Mesothelial cell of epicardium (in vitro differentiated cells): ENCODE measurements around the gene ESPNL. TPM values are rescaled to one million over a fixed set of nuclear protein-coding genes. Genes with fewer than 3 reads are reported as not detected.

Experiments
- DNase-seq, 2 experiments: peaks; one replicate each; pipeline ENCODE4 v3.0.0; 2021; ENCODE audit warnings: low spot score in 2 of 2; ENCODE audit not compliant: unreplicated experiment in 2 of 2
- H3K27ac Mint-ChIP-seq: 2 replicates; pipeline ENCODE4 v1.8.0; 2021; ENCODE audit warnings: mixed read lengths
- H3K27me3 Mint-ChIP-seq: 2 replicates; pipeline ENCODE4 v1.8.0; 2021; ENCODE audit warnings: low read depth, mixed read lengths
- H3K36me3 Mint-ChIP-seq: 2 replicates; pipeline ENCODE4 v1.8.0; 2021; ENCODE audit warnings: mixed read lengths
- H3K4me1 Mint-ChIP-seq: 2 replicates; pipeline ENCODE4 v1.8.0; 2021; ENCODE audit warnings: mixed read lengths
- H3K4me3 Mint-ChIP-seq: 2 replicates; pipeline ENCODE4 v1.8.0; 2021; ENCODE audit warnings: mild to moderate bottlenecking, moderate library complexity, mixed read lengths
- H3K9me3 Mint-ChIP-seq: 2 replicates; pipeline ENCODE4 v1.8.0; 2021; ENCODE audit warnings: mixed read lengths
- CTCF ChIP-seq: fragments of 200-600 bp; sonication (generic); IDR thresholded peaks from one replicate; pipeline ENCODE4 v1.5.0; 2021; ENCODE audit warnings: antibody characterized with exemption; ENCODE audit not compliant: unreplicated experiment
- total RNA-seq: library from RNA; stranded (reverse); gene quantifications from 3 replicates; pipeline ENCODE4 v1.2.1, GENCODE V29; 2021

The ESPNL gene
- total RNA-seq, 1 donor from 2014 or later, result 0.38 TPM

GRCh38 chr2:238104226-238104690 is 4.1 kb downstream of the ESPNL start:
- TF ChIP-seq CTCF, result no peak
- Mint-ChIP-seq H3K27me3 (no peaks in the 10 kb centered on the region), H3K4me1 (peaks cover 1% of the 10 kb centered on the region), H3K4me3 (no peak overlapping the region), H3K9me3 (no peaks in the 10 kb centered on the region), H3K27ac (no peak overlapping the region), H3K36me3 (no peaks in the 10 kb centered on the region)
- peak in 1 of 2 experiments; percentile 31 for DNase-seq

GRCh38 chr2:238104691-238105371 is 4.7 kb downstream of the ESPNL start:
- no peaks in the 10 kb centered on the region for H3K36me3 Mint-ChIP-seq
- H3K27ac Mint-ChIP-seq, result no peak overlapping the region
- H3K4me3 Mint-ChIP-seq, result no peak overlapping the region
- peaks cover 2% of the 10 kb centered on the region for H3K4me1 Mint-ChIP-seq
- no peak for TF ChIP-seq CTCF
- H3K27me3 Mint-ChIP-seq, result no peaks in the 10 kb centered on the region
- DNase-seq, result peak in 1 of 2 experiments; percentile 36
- H3K9me3 Mint-ChIP-seq, result no peaks in the 10 kb centered on the region

- DNase-seq, result peak in 1 of 2 experiments; percentile 30
- no peak overlapping the region for H3K4me3 Mint-ChIP-seq
- H3K4me1 Mint-ChIP-seq, result peaks cover 2% of the 10 kb centered on the region
- no peaks in the 10 kb centered on the region for H3K9me3 Mint-ChIP-seq
- no peaks in the 10 kb centered on the region for H3K36me3 Mint-ChIP-seq
- TF ChIP-seq CTCF, result no peak
- H3K27ac Mint-ChIP-seq, result no peak overlapping the region
- H3K27me3 Mint-ChIP-seq, result no peaks in the 10 kb centered on the region
Measured at GRCh38 chr2:238105506-238106338, 5.6 kb downstream of the ESPNL start.

GRCh38 chr2:238106339-238106697 is 6.2 kb downstream of the ESPNL start:
- DNase-seq, result no peak
- no peak overlapping the region for H3K4me3 Mint-ChIP-seq
- H3K27ac Mint-ChIP-seq, result no peak overlapping the region
- H3K27me3 Mint-ChIP-seq, result no peaks in the 10 kb centered on the region
- no peaks in the 10 kb centered on the region for H3K36me3 Mint-ChIP-seq
- H3K9me3 Mint-ChIP-seq, result peaks cover 2% of the 10 kb centered on the region
- no peak for TF ChIP-seq CTCF
- peaks cover 2% of the 10 kb centered on the region for H3K4me1 Mint-ChIP-seq

- DNase-seq, result peak in 1 of 2 experiments; percentile 38
- Mint-ChIP-seq H3K4me3 (no peak overlapping the region), H3K27me3 (no peaks in the 10 kb centered on the region), H3K36me3 (no peaks in the 10 kb centered on the region), H3K9me3 (peaks cover 5% of the 10 kb centered on the region), H3K4me1 (peaks cover 2% of the 10 kb centered on the region), H3K27ac (no peak overlapping the region)
- TF ChIP-seq CTCF, result no peak
Measured at GRCh38 chr2:238106698-238107524, 6.8 kb downstream of the ESPNL start.
